ENCODE measurements around the gene KPNA3. TPM values are rescaled to one million over a fixed set of nuclear protein-coding genes. Genes with fewer than 3 reads are reported as not detected.

Gene KPNA3
- total RNA-seq, 4 donors from 2014 or later, result 47.9 to 66.4 (median 55.4) TPM

- intact Hi-C loops (cut with DNase I), result loop anchor here (5.0 kb wide), 1 partner anchor 99 kb away; the partner anchor contains the start of gene KPNA3
- H3K27ac ChIP-seq (replicated peaks in 1 of 4), result no peak overlapping the region
- H3K4me1 ChIP-seq, result peaks cover 14 to 21% (median 16%) of the 10 kb centered on the region in 4 donors
- H3K9me3 ChIP-seq, result no peaks in the 10 kb centered on the region
- DNase-seq (ENCODE audit: extremely low spot score), result no peak
- no peaks in the 10 kb centered on the region for H3K27me3 ChIP-seq
- TF ChIP-seq EP300 (IDR thresholded peaks at IDR 0.05) (no peak), POLR2A (IDR thresholded peaks at IDR 0.05; ENCODE audit: low read depth) (no peak), CTCF (IDR thresholded peaks at IDR 0.05) (no peak), POLR2AphosphoS5 (IDR thresholded peaks at IDR 0.05) (no peak)
- peaks cover 0 to 16% (median 9%) of the 10 kb centered on the region in 4 donors for H3K36me3 ChIP-seq
- 82% methylated on average over 4 of the region's 4 CpGs for WGBS
- no peak overlapping the region for H3K4me3 ChIP-seq
Measured at GRCh38 chr13:49693191-49693733, 99.2 kb downstream of the KPNA3 start.

- H3K4me3 ChIP-seq, result peak within 1 kb of the TSS; percentile 73 to 96 (median 79)
- H3K36me3 ChIP-seq, result peaks cover 0 to 12% (median 9%) of the 10 kb centered on the region in 4 donors
- no peaks in the 10 kb centered on the region for H3K9me3 ChIP-seq
- H3K27me3 ChIP-seq, result no peaks in the 10 kb centered on the region
- H3K4me1 ChIP-seq, result peaks cover 14 to 21% (median 16%) of the 10 kb centered on the region in 4 donors
- intact Hi-C loops (cut with DNase I), result loop anchor here (5.0 kb wide), 1 partner anchor 101 kb away; the partner anchor contains the start of gene KPNA3
- peak; percentile 73 to 82 for TF ChIP-seq POLR2AphosphoS5 (IDR thresholded peaks at IDR 0.05)
- no peak for TF ChIP-seq POLR2A (IDR thresholded peaks at IDR 0.05; ENCODE audit: low read depth)
- TF ChIP-seq CTCF (IDR thresholded peaks at IDR 0.05), result no peak
- WGBS, result 0% methylated on average over 17 of the region's 67 CpGs
- H3K27ac ChIP-seq (replicated peaks in 1 of 4), result peak within 1 kb of the TSS; percentile 77 to 89 (median 82)
- peak; percentile 99 for DNase-seq (ENCODE audit: extremely low spot score)
Measured at GRCh38 chr13:49690995-49691784, 101.3 kb downstream of the KPNA3 start, which contains the start of gene EBPL. Gene EBPL (minus strand): TSS chr13:49691486. CDS start chr13:49691424, 62 bp downstream.

GRCh38 chr13:49690133-49690994 is 102.1 kb downstream of the KPNA3 start:
- Histone ChIP-seq H3K36me3 (peaks cover 0 to 20% (median 10%) of the 10 kb centered on the region in 4 donors), H3K4me1 (peaks cover 14 to 21% (median 16%) of the 10 kb centered on the region in 4 donors), H3K27me3 (no peaks in the 10 kb centered on the region), H3K27ac (replicated peaks in 1 of 4) (peak overlapping the region; percentile 77 to 89 (median 82)), H3K4me3 (peak overlapping the region; percentile 73 to 96 (median 79)), H3K9me3 (no peaks in the 10 kb centered on the region)
- 9% methylated on average over 16 of the region's 17 CpGs for WGBS
- no peak for DNase-seq (ENCODE audit: extremely low spot score)
- intact Hi-C loops (cut with DNase I), result loop anchor here (5.0 kb wide), 1 partner anchor 102 kb away; the partner anchor contains the start of gene KPNA3
- no peak for TF ChIP-seq POLR2AphosphoS5 (IDR thresholded peaks at IDR 0.05)
- no peak for TF ChIP-seq CTCF (IDR thresholded peaks at IDR 0.05)
- TF ChIP-seq EP300 (IDR thresholded peaks at IDR 0.05), result no peak
- TF ChIP-seq POLR2A (IDR thresholded peaks at IDR 0.05; ENCODE audit: low read depth), result no peak

- H3K4me3 ChIP-seq, result no peak overlapping the region
- TF ChIP-seq POLR2A (IDR thresholded peaks at IDR 0.05; ENCODE audit: low read depth) (no peak), POLR2AphosphoS5 (IDR thresholded peaks at IDR 0.05) (no peak), CTCF (IDR thresholded peaks at IDR 0.05) (no peak), EP300 (IDR thresholded peaks at IDR 0.05) (no peak)
- no peaks in the 10 kb centered on the region for H3K4me1 ChIP-seq
- H3K36me3 ChIP-seq, result peaks cover 0 to 30% (median 11%) of the 10 kb centered on the region in 4 donors
- no peaks in the 10 kb centered on the region for H3K27me3 ChIP-seq
- WGBS, result 92% methylated on average over 6 of the region's 6 CpGs
- no peak overlapping the region for H3K27ac ChIP-seq (replicated peaks in 1 of 4)
- intact Hi-C loops (cut with DNase I), result no loop called here
- H3K9me3 ChIP-seq, result no peaks in the 10 kb centered on the region
- no peak for DNase-seq (ENCODE audit: extremely low spot score)
Measured at GRCh38 chr13:49683489-49683888, 109.0 kb downstream of the KPNA3 start.

Measured in esophagus muscularis mucosa (tissue), 4 donors.